NCI-H2107 treated with DMSO at 0.1 percent for 48 hours (cell line): ENCODE results near the gene ZNF496.

Experiments
- DNase-seq: peaks from one replicate; lab custom pipeline; 2025; ENCODE audit not compliant: unreplicated experiment; lab: John Stamatoyannopoulos, UW

The ZNF496 gene

DNA sequence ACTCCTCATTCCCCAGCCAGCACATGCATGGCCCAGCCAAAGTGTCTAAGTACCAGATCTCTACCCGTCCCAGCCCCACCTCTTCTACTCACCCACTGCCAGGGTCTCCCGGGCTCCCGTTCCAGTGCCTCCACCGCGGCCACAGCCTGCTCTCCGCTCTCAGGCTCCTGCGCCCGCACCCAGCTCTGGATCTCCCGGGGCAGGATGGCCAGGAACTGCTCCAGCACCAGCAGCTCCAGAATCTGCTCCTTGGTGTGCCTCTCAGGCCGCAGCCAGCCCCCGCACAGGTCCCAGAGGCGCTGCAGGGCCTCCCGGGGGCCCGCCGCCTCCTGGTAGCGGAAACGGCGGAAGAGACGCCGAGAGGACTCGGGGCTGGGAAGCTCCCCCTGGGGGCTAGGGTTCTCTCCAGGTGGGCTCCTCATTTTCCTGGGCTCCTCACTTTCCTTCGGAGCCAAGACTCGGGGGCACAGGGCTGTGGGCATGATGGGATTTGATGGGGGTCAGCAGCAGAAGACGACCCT is 2.5 kb downstream of the ZNF496 start:
- DNase-seq: no peak

GRCh38 chr1:247328311-247328710 is 3.4 kb downstream of the ZNF496 start:
- no peak for DNase-seq

GRCh38 chr1:247326411-247327130 is 5.1 kb downstream of the ZNF496 start:
- no peak for DNase-seq

- no peak for DNase-seq
Observed at GRCh38 chr1:247324923-247325322, 6.7 kb downstream of the ZNF496 start.

- no peak for DNase-seq
Observed at GRCh38 chr1:247324204-247324787, 7.4 kb downstream of the ZNF496 start.

DNA sequence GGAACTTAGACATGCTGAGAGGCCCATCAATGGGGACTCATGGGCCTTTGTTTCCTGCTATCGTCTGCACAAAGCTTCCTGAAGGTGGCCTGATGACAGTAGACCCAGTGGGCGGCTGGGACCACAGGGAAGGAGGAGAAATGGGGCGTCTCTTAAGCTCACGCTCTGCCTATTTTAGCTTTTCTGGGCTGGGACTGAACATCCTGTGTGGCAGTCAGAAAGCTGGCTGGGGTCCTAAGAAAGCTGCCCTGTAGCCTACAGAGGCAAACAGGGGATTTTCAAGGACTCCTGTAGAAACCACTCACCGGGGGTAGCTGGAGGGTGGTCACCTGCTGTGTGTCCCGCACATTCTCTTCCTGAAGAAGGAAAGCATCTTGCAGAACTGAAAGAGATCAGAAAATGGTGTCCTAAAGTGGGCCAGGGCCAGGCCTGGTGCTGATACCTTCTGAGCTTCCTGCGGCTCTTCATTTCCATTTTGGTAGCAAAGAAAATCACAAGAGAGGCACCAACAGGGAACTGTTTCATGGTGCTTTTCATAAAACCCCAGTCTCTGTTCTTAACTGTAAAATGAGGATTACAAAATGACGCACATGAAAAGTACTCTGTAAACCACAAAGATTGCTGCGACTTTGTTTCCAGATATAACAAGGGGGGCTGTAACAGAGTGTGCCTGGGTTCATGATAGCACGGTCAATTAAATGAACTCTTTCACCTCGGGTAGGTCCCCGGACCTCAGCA is 8.6 kb downstream of the ZNF496 start:
- no peak for DNase-seq

DNA sequence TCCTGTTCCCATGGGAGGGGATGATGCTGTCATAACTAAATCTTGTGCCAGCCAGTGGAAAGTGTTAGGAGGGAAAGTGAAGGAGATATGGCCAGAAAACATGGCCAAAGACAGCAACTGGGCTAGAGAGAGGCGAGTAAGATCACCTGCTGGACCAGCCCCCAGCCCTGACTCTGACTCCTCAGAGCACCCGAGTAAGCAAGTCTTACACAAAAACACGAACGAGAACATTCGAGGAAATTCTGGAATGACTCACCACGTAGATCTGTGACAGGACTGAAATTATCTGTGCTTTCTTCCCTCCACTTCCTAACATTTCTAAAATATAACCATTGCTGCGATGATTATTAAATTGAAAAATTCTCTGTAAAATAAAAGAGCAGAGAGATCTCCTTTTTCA is 9.2 kb downstream of the ZNF496 start:
- no peak for DNase-seq

- no peak for DNase-seq
Observed at GRCh38 chr1:247317702-247318101, 14.0 kb downstream of the ZNF496 start.

DNA sequence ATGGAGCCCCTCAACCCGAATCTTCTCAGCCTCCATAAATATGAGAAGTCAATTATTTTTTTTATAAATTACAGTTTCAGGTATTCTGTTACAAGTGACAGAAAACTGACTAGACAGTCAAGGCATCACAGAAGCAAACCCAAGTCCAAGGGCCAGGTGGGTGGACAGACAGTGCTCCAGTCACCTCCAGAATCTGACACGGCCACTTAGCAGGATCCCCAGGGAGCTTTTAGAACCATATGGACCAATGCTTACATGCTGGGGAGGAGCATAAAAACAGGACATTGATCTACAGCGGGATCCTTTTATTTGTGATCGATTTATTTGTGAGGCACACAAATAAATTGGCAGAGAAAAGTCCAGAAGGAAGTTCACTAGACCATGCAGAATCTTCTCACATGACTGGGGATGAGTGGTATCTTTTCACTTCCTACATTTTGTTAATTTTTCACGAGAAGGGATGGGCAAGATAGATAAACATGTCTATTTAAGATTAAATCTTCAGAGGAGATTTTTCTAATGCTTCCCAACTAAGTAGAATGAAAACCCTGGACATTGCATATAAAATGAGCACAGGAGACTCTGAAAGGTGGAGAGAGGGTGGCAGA is 15.0 kb downstream of the ZNF496 start:
- no peak for DNase-seq

- no peak for DNase-seq
Observed at GRCh38 chr1:247304031-247304430, 27.6 kb downstream of the ZNF496 start.

DNA sequence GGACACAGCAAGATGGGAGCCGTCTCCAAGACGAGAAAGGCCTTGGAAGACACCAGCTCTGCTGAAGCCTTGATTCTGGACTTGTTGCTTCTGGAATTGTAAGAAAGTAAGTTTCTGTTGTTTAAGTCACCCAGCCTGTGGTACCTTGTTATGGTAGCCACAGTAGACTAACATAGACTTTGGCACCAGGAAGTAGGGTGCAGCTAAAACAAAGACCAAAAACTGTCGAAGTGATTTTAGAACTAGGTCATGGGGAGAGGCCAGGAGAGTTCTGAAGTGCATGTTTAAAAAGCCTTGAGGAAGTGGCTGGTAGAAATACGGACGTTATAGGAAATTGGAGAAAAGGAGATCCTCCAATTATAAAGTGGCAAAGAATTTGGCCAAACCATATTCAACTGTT is 28.5 kb downstream of the ZNF496 start:
- DNase-seq: no peak

DNA sequence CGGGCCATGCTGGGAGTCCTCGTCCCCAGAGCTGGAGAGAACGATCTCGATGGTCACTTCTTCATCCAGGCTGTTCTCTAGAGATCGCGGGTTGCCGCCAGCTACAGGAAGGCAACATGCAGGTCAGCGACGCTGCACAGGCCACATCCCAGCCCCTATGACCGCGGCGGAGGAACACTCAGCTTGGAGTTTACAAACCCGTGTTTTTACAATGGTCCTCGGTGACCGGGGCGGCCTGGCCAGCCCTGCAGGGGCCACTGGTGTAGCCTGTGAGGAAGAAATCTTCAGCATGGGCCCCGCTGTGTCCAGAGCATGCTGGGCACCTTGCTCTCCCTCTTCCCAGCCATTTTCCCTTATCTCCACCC is 30.5 kb downstream of the ZNF496 start:
- DNase-seq: no peak

- DNase-seq: no peak
Observed at GRCh38 chr1:247300491-247301175, 31.0 kb downstream of the ZNF496 start.

DNA sequence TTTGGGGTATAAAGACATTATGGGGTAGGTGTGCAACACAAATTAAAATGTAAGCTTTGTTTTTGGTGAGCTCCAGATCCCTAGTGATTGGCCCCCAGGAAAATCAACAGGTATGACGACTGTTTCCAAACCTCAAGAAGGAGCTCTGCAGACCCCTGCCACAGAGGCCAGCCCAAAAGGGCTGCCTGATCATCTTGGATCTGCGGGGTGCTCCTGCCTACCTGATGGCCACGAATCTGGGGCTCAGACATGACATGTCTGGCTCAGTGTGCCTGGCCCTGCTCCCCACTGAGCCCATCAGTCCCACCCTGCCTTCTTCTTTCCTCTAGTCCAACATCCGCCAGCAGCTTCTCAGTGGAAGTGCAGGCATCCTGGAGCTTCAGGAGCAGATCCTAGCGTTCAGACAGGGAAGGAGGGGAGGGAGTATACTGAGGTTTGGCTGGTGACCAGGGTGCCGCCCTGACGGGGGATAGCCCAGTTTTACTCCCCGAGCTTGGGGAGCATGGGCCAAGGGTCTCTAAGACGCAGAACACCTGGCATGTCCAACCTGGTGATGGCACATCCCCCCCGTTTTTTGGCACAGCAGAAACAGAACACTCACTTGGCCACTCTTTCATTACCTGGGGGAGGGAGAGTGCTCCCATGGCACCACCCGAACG is 31.8 kb downstream of the ZNF496 start:
- DNase-seq: no peak

- no peak for DNase-seq
Observed at GRCh38 chr1:247298701-247299100, 33.0 kb downstream of the ZNF496 start.

GRCh38 chr1:247298124-247298481 is 33.6 kb downstream of the ZNF496 start:
- DNase-seq: no peak

DNA sequence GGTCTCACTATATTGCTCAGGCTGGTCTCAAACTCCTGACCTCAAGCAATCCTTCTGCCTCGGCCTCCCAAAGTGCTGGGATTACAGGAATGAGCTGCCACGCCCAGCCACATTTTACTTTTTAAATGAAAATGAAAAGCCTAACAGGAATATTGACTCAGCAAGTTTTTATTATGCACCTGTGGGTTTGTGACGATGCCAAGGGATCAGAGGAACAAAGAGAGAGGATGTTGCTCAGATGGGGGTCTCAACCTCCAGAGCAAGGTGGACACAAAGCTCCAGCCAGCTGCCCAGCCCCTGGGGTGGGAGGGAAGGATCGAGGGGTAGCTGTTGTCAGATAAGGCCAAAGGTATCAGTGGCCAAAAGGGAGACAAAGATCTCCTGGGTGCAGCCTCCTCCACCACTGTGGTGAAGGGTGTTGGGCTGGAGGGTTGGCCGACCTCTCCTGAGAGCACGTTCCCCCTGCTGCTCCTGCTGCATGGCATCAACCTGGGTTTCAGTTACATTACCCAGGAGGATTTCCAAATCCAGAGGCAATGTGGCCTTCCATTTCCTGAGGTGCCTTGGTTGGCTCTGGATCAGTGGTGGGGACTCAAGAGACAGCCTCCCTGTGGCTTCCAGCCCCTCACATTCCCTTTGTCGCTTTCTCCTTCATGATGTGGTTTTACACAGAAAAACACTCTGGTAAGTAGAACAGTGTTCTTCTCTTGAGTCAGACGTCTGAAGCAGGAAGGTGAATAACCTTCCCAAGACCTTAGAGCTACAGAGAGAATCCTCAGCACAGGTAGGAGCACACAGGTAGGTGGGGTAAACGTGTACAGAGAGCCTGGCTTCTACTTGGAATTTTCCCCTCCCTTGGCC is 34.2 kb downstream of the ZNF496 start:
- DNase-seq: no peak

GRCh38 chr1:247296599-247297180 is 35.0 kb downstream of the ZNF496 start:
- DNase-seq: no peak

DNA sequence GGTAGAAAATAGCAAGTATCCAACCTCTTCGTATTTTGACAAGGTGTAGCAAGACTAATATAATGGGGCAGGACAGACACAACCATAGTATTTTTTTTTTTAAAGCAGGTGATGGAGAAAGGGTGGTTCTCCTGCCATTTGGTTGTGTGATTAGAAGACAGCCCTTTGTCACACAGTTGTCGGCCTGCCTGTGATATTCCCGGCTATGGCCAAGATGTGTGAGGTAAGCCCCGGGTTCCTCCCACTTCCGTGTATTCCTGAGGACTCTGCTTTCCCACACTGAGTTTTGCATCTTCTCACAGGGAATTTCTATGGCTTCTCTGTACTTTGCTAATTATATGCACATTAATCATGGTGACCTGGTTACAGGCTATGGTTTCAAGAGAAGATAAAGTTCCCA is 35.9 kb downstream of the ZNF496 start:
- DNase-seq: no peak
